ENCODE measurements around the gene THRSP. TPM values are rescaled to one million over a fixed set of nuclear protein-coding genes. Genes with fewer than 3 reads are reported as not detected.

Gene THRSP
- total and polyA plus RNA-seq, 2 of the 4 experiments (the other 2 are of a cell fraction), result not detected

DNA sequence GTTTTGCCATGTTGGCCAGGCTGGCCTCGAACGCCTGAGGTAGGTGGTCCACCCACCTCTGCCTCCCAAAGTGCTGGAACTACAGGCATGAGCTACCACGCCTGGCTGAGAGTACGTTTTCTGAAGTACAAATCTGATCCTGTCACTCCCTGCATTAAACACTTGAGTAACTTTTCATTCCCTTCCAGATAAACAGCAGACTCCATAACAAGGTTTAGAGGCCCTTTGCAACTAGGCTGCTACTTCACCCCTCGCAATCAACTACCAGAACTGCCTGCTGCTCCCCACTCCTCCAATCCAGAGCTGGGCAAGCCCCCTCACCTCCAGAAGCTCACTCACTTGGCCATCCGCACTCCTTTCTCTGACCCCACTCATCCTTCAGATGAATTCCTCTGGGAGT is 42.0 kb upstream of the THRSP start:
- in situ Hi-C loops (cut with MboI; ENCODE audit: low sequenced_read_pairs), result no loop called here
- CTCF ChIA-PET, result interaction anchor here (0.9 to 1.0 kb wide), 2 partner anchors 22 to 27 kb away, joined by 3 read pairs; no protein-coding TSS in a partner anchor

More for the DNA sequence above, 42.0 kb upstream of the THRSP start:
- H3K9me1 ChIP-seq (ENCODE audit: insufficient read depth, low read length), result peaks cover 6% of the 10 kb centered on the region
- H3K18ac ChIP-seq (ENCODE audit: low read depth, low read length), result no peak overlapping the region
- dilution Hi-C loops (cut with HindIII; ENCODE audit: low sequenced_read_pairs, unreplicated experiment) (no loop called here), intact Hi-C loops (cut with micrococcal nuclease) (no loop called here)
- H3K79me1 ChIP-seq (ENCODE audit: low read depth in 1 of 2, low read length in 2 of 2), result no peaks in the 10 kb centered on the region
- H2BK120ac ChIP-seq (ENCODE audit: low read depth, low read length), result no peak overlapping the region
- no peak overlapping the region for H4K8ac ChIP-seq (ENCODE audit: low read depth in 2 of 2, low read length in 2 of 2)
- TF ChIP-seq SMC3 (IDR thresholded peaks at IDR 0.05; ENCODE audit: low read depth, low read length) (no peak), NFE2L2 (IDR thresholded peaks at IDR 0.05; ENCODE audit: low read depth, low read length) (no peak), CHD1 (IDR thresholded peaks at IDR 0.05; ENCODE audit: low read depth, low read length) (no peak), CEBPB (IDR thresholded peaks at IDR 0.05; ENCODE audit: low read depth, low read length) (no peak), POLR2A (IDR thresholded peaks at IDR 0.05; ENCODE audit: low read depth, low read length) (no peak), MXI1 (IDR thresholded peaks at IDR 0.05; ENCODE audit: borderline replicate concordance, low read depth, low read length) (no peak), MAFK (IDR thresholded peaks at IDR 0.05; ENCODE audit: low read depth, low read length) (no peak)
- TF ChIP-seq, protein P1, sequence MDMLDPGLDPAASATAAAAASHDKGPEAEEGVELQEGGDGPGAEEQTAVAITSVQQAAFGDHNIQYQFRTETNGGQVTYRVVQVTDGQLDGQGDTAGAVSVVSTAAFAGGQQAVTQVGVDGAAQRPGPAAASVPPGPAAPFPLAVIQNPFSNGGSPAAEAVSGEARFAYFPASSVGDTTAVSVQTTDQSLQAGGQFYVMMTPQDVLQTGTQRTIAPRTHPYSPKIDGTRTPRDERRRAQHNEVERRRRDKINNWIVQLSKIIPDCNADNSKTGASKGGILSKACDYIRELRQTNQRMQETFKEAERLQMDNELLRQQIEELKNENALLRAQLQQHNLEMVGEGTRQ (IDR thresholded peaks at IDR 0.05; ENCODE audit: low read depth, low read length), result no peak
- TF ChIP-seq, protein P2, sequence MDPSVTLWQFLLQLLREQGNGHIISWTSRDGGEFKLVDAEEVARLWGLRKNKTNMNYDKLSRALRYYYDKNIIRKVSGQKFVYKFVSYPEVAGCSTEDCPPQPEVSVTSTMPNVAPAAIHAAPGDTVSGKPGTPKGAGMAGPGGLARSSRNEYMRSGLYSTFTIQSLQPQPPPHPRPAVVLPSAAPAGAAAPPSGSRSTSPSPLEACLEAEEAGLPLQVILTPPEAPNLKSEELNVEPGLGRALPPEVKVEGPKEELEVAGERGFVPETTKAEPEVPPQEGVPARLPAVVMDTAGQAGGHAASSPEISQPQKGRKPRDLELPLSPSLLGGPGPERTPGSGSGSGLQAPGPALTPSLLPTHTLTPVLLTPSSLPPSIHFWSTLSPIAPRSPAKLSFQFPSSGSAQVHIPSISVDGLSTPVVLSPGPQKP (IDR thresholded peaks at IDR 0.05; ENCODE audit: borderline replicate concordance, low read depth, low read length), result no peak
- H3K27me3 ChIP-seq (ENCODE audit: control insufficient read depth, insufficient read depth, low read length), result no peaks in the 10 kb centered on the region
- no peak overlapping the region for H2BK5ac ChIP-seq (ENCODE audit: low read depth, low read length, poor library complexity, severe bottlenecking)
- H2BK20ac ChIP-seq (ENCODE audit: low read depth, low read length), result no peak overlapping the region
- H3K9me3 ChIP-seq (ENCODE audit: control insufficient read depth, insufficient read depth, low read length), result no peaks in the 10 kb centered on the region
- no peak overlapping the region for H3K27ac ChIP-seq (ENCODE audit: insufficient read depth, low read length)
- H3K36me3 ChIP-seq (ENCODE audit: control insufficient read depth, insufficient read depth, low read length), result no peaks in the 10 kb centered on the region
- no peak overlapping the region for H3K4me3 ChIP-seq (ENCODE audit: insufficient read depth, low read depth, low read length)
- H3K14ac ChIP-seq (replicated peaks; ENCODE audit: low read depth, low read length), result no peak overlapping the region
- H2AFZ ChIP-seq (replicated peaks; ENCODE audit: low read length, poor library complexity), result no peak overlapping the region
- H2AK5ac ChIP-seq (ENCODE audit: low read depth, low read length), result no peak overlapping the region
- no peak for DNase-seq
- H3K56ac ChIP-seq (ENCODE audit: extremely low read depth, insufficient read depth, low read length), result no peak overlapping the region
- no peak overlapping the region for H3K9ac ChIP-seq (ENCODE audit: low read depth, low read length)
- POLR2A ChIA-PET (ENCODE audit: unreplicated experiment), result interaction anchor here (0.6 kb wide), 1 partner anchor 343 kb away, joined by 5 read pairs; no protein-coding TSS in a partner anchor
- H3K4ac ChIP-seq (ENCODE audit: low read depth, low read length), result no peak overlapping the region
- WGBS, 2 experiments (ENCODE audit: extremely low coverage in 2 of 2, insufficient read length in 1 of 2), result 82% methylated on average over 5 of the region's 6 CpGs; no CpG with 5 or more reads in 1 of the 2 experiments
- no peak for ATAC-seq (ENCODE audit: low read depth)
- H2BK15ac ChIP-seq (ENCODE audit: low read depth, low read length), result no peak overlapping the region
- no peak overlapping the region for H4K91ac ChIP-seq (ENCODE audit: insufficient read depth, low read depth, low read length)
- no peak overlapping the region for H3K23ac ChIP-seq (ENCODE audit: low read depth, low read length)
- H3K4me1 ChIP-seq (ENCODE audit: control insufficient read depth, insufficient read depth, low read length), result no peaks in the 10 kb centered on the region; the same call in 1 of the 2 replicates
- H4K5ac ChIP-seq (ENCODE audit: low read depth, low read length), result no peak overlapping the region
- H3K4me2 ChIP-seq (ENCODE audit: low read depth, low read length), result no peak overlapping the region
- BruUV-seq (replicated peaks), result no TSS peak
- no peaks in the 10 kb centered on the region for H4K20me1 ChIP-seq (ENCODE audit: insufficient read depth, low read length)
- no peak overlapping the region for H2AK9ac ChIP-seq (replicated peaks; ENCODE audit: low read depth, low read length, poor library complexity)

Data from IMR-90 (cell line).